Transverse colon (tissue), 4 donors: ENCODE data around the gene SPARC.

Experiments used
- EP300 ChIP-seq: sonication (generic); formaldehyde crosslinking; IDR thresholded peaks from one replicate; pipeline ENCODE4 v1.6.1; 2017; ENCODE audit warnings: antibody characterized with exemption, low read depth
- POLR2A ChIP-seq: fragments of 450-650 bp; IDR thresholded peaks from one replicate; pipeline ENCODE4 v1.6.1; 2016; ENCODE audit warnings: antibody characterized with exemption, mild to moderate bottlenecking, moderate library complexity
- POLR2AphosphoS5 ChIP-seq, 3 donors: sonication (generic); formaldehyde crosslinking; IDR thresholded peaks; one replicate each; pipeline ENCODE4 v1.6.1; 2016; ENCODE audit warnings: antibody characterized with exemption in 3 of 3
- TF ChIP-seq, protein P1 (sequence below), 5 experiments: fragments of 200-600 bp in 3 of 5; fragments of 450-650 bp in 2 of 5; sonication (generic) in 3 of 5; IDR thresholded peaks; 1 replicate in 2 of 5; 2 replicates in 3 of 5; pipeline ENCODE4 v1.5.1; 2016 to 2017; ENCODE audit warnings: antibody characterized with exemption in 5 of 5, inconsistent platforms in 3 of 5, mild to moderate bottlenecking in 2 of 5, moderate library complexity in 1 of 5

- TF ChIP-seq, protein P1, sequence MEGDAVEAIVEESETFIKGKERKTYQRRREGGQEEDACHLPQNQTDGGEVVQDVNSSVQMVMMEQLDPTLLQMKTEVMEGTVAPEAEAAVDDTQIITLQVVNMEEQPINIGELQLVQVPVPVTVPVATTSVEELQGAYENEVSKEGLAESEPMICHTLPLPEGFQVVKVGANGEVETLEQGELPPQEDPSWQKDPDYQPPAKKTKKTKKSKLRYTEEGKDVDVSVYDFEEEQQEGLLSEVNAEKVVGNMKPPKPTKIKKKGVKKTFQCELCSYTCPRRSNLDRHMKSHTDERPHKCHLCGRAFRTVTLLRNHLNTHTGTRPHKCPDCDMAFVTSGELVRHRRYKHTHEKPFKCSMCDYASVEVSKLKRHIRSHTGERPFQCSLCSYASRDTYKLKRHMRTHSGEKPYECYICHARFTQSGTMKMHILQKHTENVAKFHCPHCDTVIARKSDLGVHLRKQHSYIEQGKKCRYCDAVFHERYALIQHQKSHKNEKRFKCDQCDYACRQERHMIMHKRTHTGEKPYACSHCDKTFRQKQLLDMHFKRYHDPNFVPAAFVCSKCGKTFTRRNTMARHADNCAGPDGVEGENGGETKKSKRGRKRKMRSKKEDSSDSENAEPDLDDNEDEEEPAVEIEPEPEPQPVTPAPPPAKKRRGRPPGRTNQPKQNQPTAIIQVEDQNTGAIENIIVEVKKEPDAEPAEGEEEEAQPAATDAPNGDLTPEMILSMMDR (IDR thresholded peaks at IDR 0.05): no peak
- TF ChIP-seq EP300 (no peak), POLR2A (no peak), POLR2AphosphoS5 (IDR thresholded peaks at IDR 0.05) (no peak)
Observed at GRCh38 chr5:151665613-151666012, 21.1 kb downstream of the SPARC start.
